Activated T-cell treated with anti-CD3 and anti-CD28 coated beads, Interleukin-2, amount 50 U/mL, for 48 hours (primary cell): Measurements from ENCODE around the gene NCAPD2.

Source experiments
- DNase-seq, 2 experiments: peaks; one replicate each; pipeline ENCODE4 v3.0.0-alpha.2; 2020

NCAPD2 gene

GRCh38 chr12:6535960-6536847 is 42.3 kb downstream of the NCAPD2 start:
- DNase-seq: peak; percentile 39 to 45

DNA sequence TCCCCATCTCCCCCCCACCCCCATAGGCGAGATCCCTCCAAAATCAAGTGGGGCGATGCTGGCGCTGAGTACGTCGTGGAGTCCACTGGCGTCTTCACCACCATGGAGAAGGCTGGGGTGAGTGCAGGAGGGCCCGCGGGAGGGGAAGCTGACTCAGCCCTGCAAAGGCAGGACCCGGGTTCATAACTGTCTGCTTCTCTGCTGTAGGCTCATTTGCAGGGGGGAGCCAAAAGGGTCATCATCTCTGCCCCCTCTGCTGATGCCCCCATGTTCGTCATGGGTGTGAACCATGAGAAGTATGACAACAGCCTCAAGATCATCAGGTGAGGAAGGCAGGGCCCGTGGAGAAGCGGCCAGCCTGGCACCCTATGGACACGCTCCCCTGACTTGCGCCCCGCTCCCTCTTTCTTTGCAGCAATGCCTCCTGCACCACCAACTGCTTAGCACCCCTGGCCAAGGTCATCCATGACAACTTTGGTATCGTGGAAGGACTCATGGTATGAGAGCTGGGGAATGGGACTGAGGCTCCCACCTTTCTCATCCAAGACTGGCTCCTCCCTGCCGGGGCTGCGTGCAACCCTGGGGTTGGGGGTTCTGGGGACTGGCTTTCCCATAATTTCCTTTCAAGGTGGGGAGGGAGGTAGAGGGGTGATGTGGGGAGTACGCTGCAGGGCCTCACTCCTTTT is 43.1 kb downstream of the NCAPD2 start:
- DNase-seq: peak; percentile 49 to 52

DNA sequence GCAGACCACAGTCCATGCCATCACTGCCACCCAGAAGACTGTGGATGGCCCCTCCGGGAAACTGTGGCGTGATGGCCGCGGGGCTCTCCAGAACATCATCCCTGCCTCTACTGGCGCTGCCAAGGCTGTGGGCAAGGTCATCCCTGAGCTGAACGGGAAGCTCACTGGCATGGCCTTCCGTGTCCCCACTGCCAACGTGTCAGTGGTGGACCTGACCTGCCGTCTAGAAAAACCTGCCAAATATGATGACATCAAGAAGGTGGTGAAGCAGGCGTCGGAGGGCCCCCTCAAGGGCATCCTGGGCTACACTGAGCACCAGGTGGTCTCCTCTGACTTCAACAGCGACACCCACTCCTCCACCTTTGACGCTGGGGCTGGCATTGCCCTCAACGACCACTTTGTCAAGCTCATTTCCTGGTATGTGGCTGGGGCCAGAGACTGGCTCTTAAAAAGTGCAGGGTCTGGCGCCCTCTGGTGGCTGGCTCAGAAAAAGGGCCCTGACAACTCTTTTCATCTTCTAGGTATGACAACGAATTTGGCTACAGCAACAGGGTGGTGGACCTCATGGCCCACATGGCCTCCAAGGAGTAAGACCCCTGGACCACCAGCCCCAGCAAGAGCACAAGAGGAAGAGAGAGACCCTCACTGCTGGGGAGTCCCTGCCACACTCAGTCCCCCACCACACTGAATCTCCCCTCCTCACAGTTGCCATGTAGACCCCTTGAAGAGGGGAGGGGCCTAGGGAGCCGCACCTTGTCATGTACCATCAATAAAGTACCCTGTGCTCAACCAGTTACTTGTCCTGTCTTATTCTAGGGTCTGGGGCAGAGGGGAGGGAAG is 43.9 kb downstream of the NCAPD2 start:
- peak; percentile 88 to 89 for DNase-seq

GRCh38 chr12:6538420-6539313 is 44.8 kb downstream of the NCAPD2 start:
- peak; percentile 74 to 76 for DNase-seq

GRCh38 chr12:6539314-6539682 is 45.4 kb downstream of the NCAPD2 start:
- no peak for DNase-seq

GRCh38 chr12:6539707-6540134 is 45.8 kb downstream of the NCAPD2 start:
- peak; percentile 45 to 47 for DNase-seq

DNA sequence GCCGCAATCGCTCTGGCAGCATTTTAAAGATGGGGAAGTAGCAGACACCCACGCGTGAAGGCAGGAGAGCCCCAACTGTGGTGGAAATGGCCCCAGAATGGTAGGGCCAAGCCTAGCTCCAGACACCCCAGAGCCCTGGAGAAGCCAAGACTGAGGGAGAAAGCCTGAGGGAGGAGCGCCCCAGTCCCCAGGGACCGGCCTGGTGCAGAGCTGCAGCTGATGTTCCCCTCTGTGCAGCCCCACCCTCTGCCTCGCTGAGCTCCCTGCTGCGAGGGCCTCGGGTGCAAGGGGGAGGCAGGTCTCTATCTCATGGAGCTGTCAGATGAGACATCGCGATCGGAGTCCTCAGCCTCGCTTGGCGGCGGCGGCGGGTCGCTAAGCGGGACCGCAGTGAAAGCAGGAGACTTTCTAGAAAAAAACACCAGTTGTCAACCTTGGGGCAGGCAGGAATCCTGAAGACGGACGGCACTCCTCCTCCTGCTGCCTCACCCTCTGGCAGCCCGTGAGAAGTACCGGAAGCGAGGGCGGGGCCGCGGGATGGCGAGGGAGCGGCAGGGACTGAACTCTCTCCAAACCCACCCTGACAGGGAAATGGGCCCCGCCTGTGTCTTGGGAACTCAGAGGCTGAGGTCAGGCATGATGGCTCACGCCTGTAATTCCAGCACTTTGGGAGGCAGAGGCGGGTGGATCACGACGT is 46.4 kb downstream of the NCAPD2 start:
- peak; percentile 68 to 70 for DNase-seq

- DNase-seq: no peak
Observed at GRCh38 chr12:6541371-6542165, 47.7 kb downstream of the NCAPD2 start.

DNA sequence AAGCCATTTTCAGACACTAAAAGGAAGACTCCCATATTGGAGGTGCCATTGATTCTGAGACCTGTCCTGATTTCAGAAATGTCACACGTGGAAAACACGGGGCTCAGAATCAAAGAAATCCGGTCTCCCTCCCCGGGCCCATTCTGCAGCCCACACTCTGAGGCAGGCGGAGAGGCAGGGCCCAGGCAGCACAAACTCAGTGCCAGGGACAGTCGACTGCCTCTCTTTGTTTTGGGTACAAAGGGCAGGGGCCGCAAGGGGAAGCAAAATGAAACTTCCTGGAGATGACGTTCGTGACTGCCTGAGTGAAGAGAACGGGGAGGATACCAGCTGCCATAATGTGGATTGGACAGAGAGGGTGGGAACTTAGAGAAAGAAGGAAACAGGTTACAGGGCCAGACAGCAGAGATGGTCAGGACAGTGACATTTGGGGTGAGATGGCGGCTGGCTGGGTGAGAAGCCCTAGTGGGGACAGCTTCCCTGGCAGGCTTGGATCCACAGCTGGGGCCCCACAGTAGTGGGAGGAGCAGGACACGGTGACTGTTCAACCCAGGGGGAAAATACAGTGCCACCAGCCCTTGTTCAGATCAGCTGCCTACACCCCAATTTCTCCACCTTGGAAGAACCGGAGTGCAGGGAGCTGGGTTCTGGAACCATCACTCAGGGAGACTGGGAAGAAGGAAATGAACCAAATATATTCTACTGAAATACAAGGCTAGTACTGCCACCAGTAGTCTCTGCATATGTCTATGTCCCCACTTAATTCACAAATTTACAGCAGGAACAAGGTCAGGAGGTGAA is 48.5 kb downstream of the NCAPD2 start:
- no peak for DNase-seq

- no peak for DNase-seq
Observed at GRCh38 chr12:6546016-6546415, 52.1 kb downstream of the NCAPD2 start.

- DNase-seq: no peak
Observed at GRCh38 chr12:6547566-6547965, 53.7 kb downstream of the NCAPD2 start.

DNA sequence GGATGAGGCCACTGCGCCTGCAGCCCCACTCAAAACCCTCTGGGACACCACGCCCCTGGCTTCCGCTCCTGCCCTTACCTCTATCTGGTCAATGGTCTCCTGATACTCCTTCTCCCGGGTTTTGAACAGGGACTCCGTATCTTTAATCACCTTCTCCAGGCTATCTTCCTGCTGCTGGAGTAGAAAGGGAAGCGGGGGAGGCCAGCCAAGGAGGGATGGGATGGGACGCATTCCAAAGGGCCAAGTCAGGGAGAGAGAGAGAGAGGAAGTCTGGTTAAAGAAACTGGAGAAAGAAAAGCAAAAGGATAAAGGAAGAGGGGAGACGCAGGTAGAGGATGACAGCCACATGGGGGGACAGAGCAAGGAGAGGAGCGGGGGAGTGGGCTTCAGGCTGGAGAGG is 54.1 kb downstream of the NCAPD2 start:
- DNase-seq: no peak

GRCh38 chr12:6548556-6548955 is 54.7 kb downstream of the NCAPD2 start:
- no peak for DNase-seq

DNA sequence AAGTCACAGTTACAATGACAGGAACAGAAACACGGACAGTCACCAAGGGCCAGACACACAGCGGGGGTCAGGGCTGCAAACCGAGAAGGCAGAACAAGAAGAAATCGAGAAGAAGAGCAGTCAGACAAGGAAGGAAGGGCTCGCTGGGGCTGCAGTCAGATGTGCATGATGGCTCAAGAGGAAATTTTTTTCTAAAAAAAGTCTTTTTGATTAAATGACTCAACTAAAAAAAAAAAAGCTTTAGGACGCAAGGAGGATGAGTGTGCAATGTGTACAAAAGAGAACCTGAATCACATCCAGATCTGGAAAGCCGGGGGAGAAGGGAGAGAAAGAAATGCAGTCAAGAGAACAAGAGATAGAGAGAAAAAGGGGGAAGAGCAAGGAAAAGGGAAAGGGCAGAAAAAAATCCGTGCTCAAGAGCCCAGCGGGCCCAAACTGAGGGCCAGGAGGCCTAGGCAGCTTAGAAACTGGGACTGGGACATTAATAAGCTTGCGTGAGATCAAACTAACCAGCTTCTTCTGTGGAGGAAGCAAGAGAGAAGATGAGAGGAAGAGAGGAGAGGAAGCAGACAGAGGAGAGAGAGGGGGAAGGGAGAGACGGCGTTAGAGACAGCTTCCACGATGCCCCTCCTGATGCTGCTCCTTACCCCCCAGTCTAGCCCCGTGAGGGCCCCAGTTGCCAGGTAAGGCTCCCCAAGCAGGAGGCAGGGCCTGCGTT is 55.2 kb downstream of the NCAPD2 start:
- no peak for DNase-seq

GRCh38 chr12:6549684-6550151 is 55.8 kb downstream of the NCAPD2 start:
- DNase-seq: no peak

DNA sequence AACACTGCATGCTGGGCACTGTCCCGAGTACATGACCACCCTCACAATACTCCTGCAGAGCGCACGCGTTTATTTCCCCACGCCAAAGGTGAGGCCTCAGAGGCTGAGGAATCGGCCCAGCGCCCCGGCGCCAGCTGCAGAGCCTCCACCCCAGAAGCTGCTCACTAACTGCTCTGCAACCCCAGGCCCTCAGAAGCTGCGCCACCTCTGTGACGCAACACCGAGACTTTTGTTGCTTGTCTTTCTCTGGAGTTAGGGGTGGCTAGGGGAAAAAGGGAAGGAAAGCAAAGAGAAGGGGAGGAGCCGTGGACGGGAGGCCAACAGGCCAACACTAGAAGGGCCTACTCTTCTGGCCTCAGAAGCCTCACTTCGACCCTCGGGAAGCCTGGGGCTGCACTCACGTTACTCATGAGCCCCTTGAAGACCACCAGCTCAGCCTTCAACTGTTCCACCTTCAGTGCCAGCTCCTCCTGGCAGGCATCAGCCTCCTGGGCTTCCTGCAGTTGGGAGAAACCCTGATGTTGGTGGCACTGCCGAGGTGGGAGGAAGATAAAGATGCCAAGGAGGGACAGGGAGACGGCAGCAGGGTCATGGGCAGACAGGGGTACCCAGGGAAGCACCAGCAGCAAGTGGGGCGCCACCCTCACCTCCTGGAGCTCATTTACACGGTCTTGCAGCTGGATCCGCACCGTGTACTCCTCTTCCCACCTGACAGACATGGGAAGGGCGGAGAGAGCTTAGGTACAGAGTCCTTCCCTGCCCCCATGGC is 56.6 kb downstream of the NCAPD2 start:
- DNase-seq: no peak

DNA sequence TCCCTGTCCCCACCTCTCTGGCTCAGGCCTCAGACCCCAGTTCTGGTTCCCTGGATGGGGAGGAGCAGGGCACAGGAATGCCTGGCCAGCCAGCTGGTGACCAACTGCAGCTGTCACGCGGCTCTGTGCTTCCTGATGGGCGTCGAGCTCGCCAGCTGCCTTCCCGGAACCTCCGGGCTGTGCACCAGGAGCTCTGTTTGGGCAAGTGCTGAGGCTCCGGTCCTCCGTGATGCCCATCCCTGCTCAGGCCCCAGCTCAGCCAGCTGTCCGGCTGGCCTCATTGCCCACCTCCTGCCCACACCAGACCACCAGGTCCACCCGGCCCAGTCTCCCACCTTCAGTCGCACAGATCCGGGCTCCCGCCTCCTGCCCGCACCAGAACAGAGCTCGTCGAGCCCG is 57.2 kb downstream of the NCAPD2 start:
- no peak for DNase-seq

DNA sequence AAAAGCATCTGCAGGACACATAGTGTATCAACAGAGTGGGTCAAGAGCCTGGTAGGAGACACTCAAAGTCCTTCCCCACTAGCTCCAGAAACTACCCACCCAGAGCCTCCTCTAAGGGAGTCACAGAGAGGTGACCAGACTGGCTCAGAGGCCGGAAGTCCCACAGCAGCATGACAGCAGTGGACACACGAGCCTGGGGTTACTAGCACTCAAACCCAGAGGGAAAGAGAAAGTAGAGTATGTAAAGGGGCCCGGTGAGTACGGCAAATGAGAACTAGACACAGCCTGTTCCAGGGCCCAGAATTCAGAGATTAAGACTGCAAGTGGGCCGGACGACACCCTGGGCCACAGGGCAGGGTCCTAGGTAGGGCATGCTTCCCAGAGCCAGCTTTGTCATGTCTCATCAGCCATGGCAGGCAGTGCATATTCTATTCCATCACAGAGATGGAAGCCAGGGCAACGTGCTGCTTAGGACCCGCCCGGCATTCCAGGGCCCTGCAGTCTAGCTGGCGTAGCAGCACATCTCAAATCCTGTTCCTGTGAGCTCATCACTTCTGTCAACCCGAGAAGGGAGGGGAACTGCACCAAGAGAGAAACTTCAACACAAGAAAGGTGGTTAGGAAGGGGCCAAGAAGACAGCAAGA is 57.7 kb downstream of the NCAPD2 start:
- no peak for DNase-seq
